HepG2 (cell line): ENCODE results near the gene PRRC2A. TPM values are rescaled to one million over a fixed set of nuclear protein-coding genes. Genes with fewer than 3 reads are reported as not detected.

Experiments
- ATM ChIP-seq: fragments of 450-650 bp; IDR thresholded peaks from 2 replicates; pipeline ENCODE4 v1.7.1; 2017; ENCODE audit warnings: mild to moderate bottlenecking, borderline replicate concordance
- BCL6 ChIP-seq: IDR thresholded peaks from 2 replicates; pipeline ENCODE4 v1.6.1; 2016; ENCODE audit warnings: missing genetic modification reagents, missing compliant biosample characterization
- FOXA1 ChIP-seq, 2 experiments: fragments of 450-650 bp in 1 of 2; sonication (generic) in 1 of 2; formaldehyde crosslinking in 1 of 2; IDR thresholded peaks; 2 replicates each; pipeline versions ENCODE4 v1.4.0 to v1.6.1; 2016 to 2020; ENCODE audit warnings: missing genetic modification reagents in 1 of 2
- GATAD2A ChIP-seq: IDR thresholded peaks from 2 replicates; pipeline ENCODE4 v1.6.1; 2016
- HIVEP1 ChIP-seq: sonication (generic); formaldehyde crosslinking; IDR thresholded peaks from 2 replicates; pipeline ENCODE4 v1.4.0; 2020; ENCODE audit warnings: mild to moderate bottlenecking, missing genetic modification reagents
- HNF1A ChIP-seq, 2 experiments: sonication (generic) in 1 of 2; formaldehyde crosslinking in 1 of 2; IDR thresholded peaks; 2 replicates each; pipeline versions ENCODE4 v1.4.0 to v1.6.1; 2016 to 2020; ENCODE audit warnings: borderline replicate concordance in 1 of 2, low read depth in 1 of 2, mild to moderate bottlenecking in 1 of 2, missing genetic modification reagents in 1 of 2
- HNRNPH1 ChIP-seq: fragments of 200-400 bp; formaldehyde crosslinking; optimal IDR thresholded peaks from 2 replicates; pipeline ENCODE3; 2017; ENCODE audit warnings: mild to moderate bottlenecking, low read depth, low read length
- HNRNPL ChIP-seq: fragments of 200-400 bp; formaldehyde crosslinking; IDR thresholded peaks from 2 replicates; pipeline ENCODE4 v1.6.1; 2017; ENCODE audit warnings: mild to moderate bottlenecking, low read depth, low read length
- ISL2 ChIP-seq: sonication (generic); formaldehyde crosslinking; IDR thresholded peaks from 2 replicates; pipeline ENCODE4 v1.5.0; 2020; ENCODE audit warnings: missing genetic modification reagents
- KLF16 ChIP-seq, 2 experiments: sonication (generic) in 1 of 2; formaldehyde crosslinking in 1 of 2; IDR thresholded peaks; 2 replicates each; pipeline versions ENCODE4 v1.6.1 to v1.8.0; 2016 to 2023; ENCODE audit warnings: missing genetic modification reagents in 2 of 2, missing compliant biosample characterization in 1 of 2
- KLF9 ChIP-seq: IDR thresholded peaks from 2 replicates; pipeline ENCODE4 v1.6.1; 2016; ENCODE audit warnings: low read depth
- RAD51 ChIP-seq: fragments of 450-650 bp; IDR thresholded peaks from 2 replicates; pipeline ENCODE4 v1.6.1; 2016; ENCODE audit warnings: borderline replicate concordance
- ZMYM3 ChIP-seq: sonication (generic); formaldehyde crosslinking; IDR thresholded peaks from 2 replicates; pipeline ENCODE4 v1.5.1; 2020; ENCODE audit warnings: mild to moderate bottlenecking, missing genetic modification reagents
- ZNF121 ChIP-seq: sonication (generic); formaldehyde crosslinking; IDR thresholded peaks from 2 replicates; pipeline ENCODE4 v1.5.0; 2020; ENCODE audit warnings: mild to moderate bottlenecking, missing genetic modification reagents
- ZNF138 ChIP-seq: sonication (generic); formaldehyde crosslinking; IDR thresholded peaks from 2 replicates; pipeline ENCODE4 v1.5.0; 2020; ENCODE audit warnings: mild to moderate bottlenecking, low read depth, missing genetic modification reagents
- ZNF326 ChIP-seq: sonication (generic); formaldehyde crosslinking; IDR thresholded peaks from 2 replicates; pipeline ENCODE4 v1.4.0; 2020; ENCODE audit warnings: missing genetic modification reagents, borderline replicate concordance
- ZNF354B ChIP-seq: sonication (generic); formaldehyde crosslinking; IDR thresholded peaks from 2 replicates; pipeline ENCODE4 v1.8.0; 2022; ENCODE audit warnings: mild to moderate bottlenecking, missing genetic modification reagents
- ZNF574 ChIP-seq: sonication (generic); formaldehyde crosslinking; IDR thresholded peaks from 2 replicates; pipeline ENCODE4 v1.4.0; 2020; ENCODE audit warnings: missing genetic modification reagents
- ZNF704 ChIP-seq: sonication (generic); formaldehyde crosslinking; IDR thresholded peaks from 2 replicates; pipeline ENCODE4 v1.8.1; 2023; ENCODE audit warnings: mild to moderate bottlenecking, inconsistent platforms, moderate library complexity, missing genetic modification reagents, borderline replicate concordance
- ZNF850 ChIP-seq: sonication (generic); formaldehyde crosslinking; conservative IDR thresholded peaks from 2 replicates; pipeline ENCODE4 v1.9.0; 2021; ENCODE audit warnings: mild to moderate bottlenecking, missing genetic modification reagents
- ZSCAN29 ChIP-seq: sonication (generic); formaldehyde crosslinking; conservative IDR thresholded peaks from 2 replicates; pipeline ENCODE4 v1.4.0; 2020; ENCODE audit warnings: mild to moderate bottlenecking, missing genetic modification reagents
- polyA plus RNA-seq, 8 experiments: library from polyadenylated mRNA; depleted of rRNA in 3 of 8; stranded (reverse) in 7 of 8; unstranded in 1 of 8; fragments of >200 nt; fragmentation: Illumina TruSeq in 4 of 8; extraction: Trizol in 4 of 8; gene quantifications; 2 replicates each; pipeline versions ENCODE4 v1.2.1 to v1.2.3, GENCODE V29; 2011 to 2016; ENCODE audit warnings: low read depth in 4 of 8, missing spikeins in 1 of 8, mixed read lengths in 1 of 8; ENCODE audit not compliant: insufficient read depth in 1 of 8
- total RNA-seq, 5 experiments: library from RNA; depleted of rRNA; stranded (reverse); fragments of >200 nt; fragmentation: Illumina TruSeq; extraction: Trizol; gene quantifications; 2 replicates each; pipeline ENCODE4 v1.2.3, GENCODE V29; 2016; ENCODE audit warnings: low read depth in 1 of 5

Gene PRRC2A
- total and polyA plus RNA-seq, 2 of the 13 experiments (the other 11 are each of a cell fraction or from before 2014, with no cell fraction given) = 38.9 to 47.4 TPM

- TF ChIP-seq ZNF121 (CRISPR knock-in tag) (0 out of 2 replicates have a peak, but pooled peaks have one; percentile 17), ZSCAN29 (CRISPR knock-in tag) (0 out of 2 replicates have a peak, but pooled peaks have one; percentile 0), ATM (no peak), ZNF326 (no peak), KLF9 (CRISPR knock-in tag) (no peak), BCL6 (CRISPR knock-in tag) (peak; percentile 39; the same call in 1 of the 2 replicates), HNRNPL (no peak), ZNF574 (CRISPR knock-in tag) (no peak), RAD51 (no peak), ISL2 (CRISPR knock-in tag) (0 out of 2 replicates have a peak, but pooled peaks have one; percentile 29), HIVEP1 (CRISPR knock-in tag) (no peak), ZNF850 (CRISPR knock-in tag) (0 out of 2 replicates have a peak, but pooled peaks have one; percentile 15), HNF1A (IDR thresholded peaks at IDR 0.05; ENCODE audit: low read depth) (no peak), HNF1A (CRISPR knock-in tag; IDR thresholded peaks at IDR 0.05; ENCODE audit: borderline replicate concordance) (no peak), ZNF704 (CRISPR knock-in tag) (0 out of 2 replicates have a peak, but pooled peaks have one; percentile 9), KLF16 (CRISPR knock-in tag; IDR thresholded peaks at IDR 0.05) (0 out of 4 replicates have a peak, but pooled peaks of 1 of the 2 experiments have one; percentile 53), ZNF354B (CRISPR knock-in tag) (0 out of 2 replicates have a peak, but pooled peaks have one; percentile 40), ZMYM3 (CRISPR knock-in tag) (peak; percentile 94), ZNF138 (no peak), GATAD2A (CRISPR knock-in tag) (no peak), FOXA1 (IDR thresholded peaks at IDR 0.05) (no peak), FOXA1 (CRISPR knock-in tag; IDR thresholded peaks at IDR 0.05) (no peak; the same call in 1 of the 2 replicates), HNRNPH1 (no peak)
Measured at GRCh38 chr6:31654574-31655348, 34.2 kb downstream of the PRRC2A start (continued).
